Progenitor cell of endocrine pancreas (in vitro differentiated cells): ENCODE results near the gene PEX11A. TPM values are rescaled to one million over a fixed set of nuclear protein-coding genes. Genes with fewer than 3 reads are reported as not detected.

Experiments used
- DNase-seq: peaks from one replicate; pipeline ENCODE4 v3.0.0; 2021; ENCODE audit warnings: low spot score; ENCODE audit not compliant: unreplicated experiment
- H3K27ac Mint-ChIP-seq: 2 replicates; pipeline ENCODE4 v1.8.0; 2021; ENCODE audit warnings: mild to moderate bottlenecking, moderate library complexity, mixed read lengths
- H3K27me3 Mint-ChIP-seq: 2 replicates; pipeline ENCODE4 v1.8.0; 2021; ENCODE audit warnings: mixed read lengths
- H3K36me3 Mint-ChIP-seq: 2 replicates; pipeline ENCODE4 v1.8.0; 2022; ENCODE audit warnings: mixed read lengths; ENCODE audit not compliant: insufficient read depth
- H3K4me1 Mint-ChIP-seq: 2 replicates; pipeline ENCODE4 v1.8.0; 2021; ENCODE audit warnings: low read depth, mixed read lengths
- H3K4me3 Mint-ChIP-seq: 2 replicates; pipeline ENCODE4 v1.8.0; 2021; ENCODE audit warnings: low read depth, mild to moderate bottlenecking, moderate library complexity, mixed read lengths
- H3K9me3 Mint-ChIP-seq: 2 replicates; pipeline ENCODE4 v1.8.0; 2021; ENCODE audit warnings: low read depth, mixed read lengths
- CTCF ChIP-seq: fragments of 200-600 bp; sonication (generic); IDR thresholded peaks from one replicate; pipeline ENCODE4 v1.5.0; 2021; ENCODE audit warnings: antibody characterized with exemption, mild to moderate bottlenecking; ENCODE audit not compliant: unreplicated experiment
- total RNA-seq: library from RNA; stranded (reverse); gene quantifications from 2 replicates; pipeline ENCODE4 v1.2.1, GENCODE V29; 2021

The PEX11A gene
- total RNA-seq, 1 donor from 2014 or later = 4.8 TPM

- Mint-ChIP-seq H3K4me1 (peaks cover 1% of the 10 kb centered on the region), H3K27me3 (no peaks in the 10 kb centered on the region), H3K9me3 (no peaks in the 10 kb centered on the region), H3K4me3 (no peak overlapping the region), H3K27ac (no peak overlapping the region), H3K36me3 (peaks cover 19% of the 10 kb centered on the region)
- TF ChIP-seq CTCF = no peak
- DNase-seq = no peak
Measured at GRCh38 chr15:89646416-89647141, 44.0 kb downstream of the PEX11A start.

- no peak for TF ChIP-seq CTCF
- H3K9me3 Mint-ChIP-seq = no peaks in the 10 kb centered on the region
- no peak for DNase-seq
- H3K4me1 Mint-ChIP-seq = peaks cover 1% of the 10 kb centered on the region
- H3K36me3 Mint-ChIP-seq = peaks cover 22% of the 10 kb centered on the region
- no peak overlapping the region for H3K4me3 Mint-ChIP-seq
- H3K27me3 Mint-ChIP-seq = no peaks in the 10 kb centered on the region
- H3K27ac Mint-ChIP-seq = no peak overlapping the region
Measured at GRCh38 chr15:89645680-89646079, 44.9 kb downstream of the PEX11A start.

- Mint-ChIP-seq H3K27ac (no peak overlapping the region), H3K36me3 (peaks cover 29% of the 10 kb centered on the region), H3K4me3 (no peak overlapping the region), H3K27me3 (no peaks in the 10 kb centered on the region), H3K4me1 (no peaks in the 10 kb centered on the region), H3K9me3 (peaks cover 3% of the 10 kb centered on the region)
- TF ChIP-seq CTCF = no peak
- DNase-seq = no peak
Measured at GRCh38 chr15:89642106-89642505, 48.4 kb downstream of the PEX11A start.

- no peak for TF ChIP-seq CTCF
- Mint-ChIP-seq H3K4me1 (no peaks in the 10 kb centered on the region), H3K4me3 (no peak overlapping the region), H3K9me3 (peaks cover 3% of the 10 kb centered on the region), H3K27me3 (no peaks in the 10 kb centered on the region), H3K36me3 (peaks cover 28% of the 10 kb centered on the region), H3K27ac (no peak overlapping the region)
- no peak for DNase-seq
Measured at GRCh38 chr15:89641053-89641452, 49.5 kb downstream of the PEX11A start.

GRCh38 chr15:89640245-89640644 lies 50.3 kb downstream of the PEX11A start:
- Mint-ChIP-seq H3K4me3 (no peak overlapping the region), H3K4me1 (no peaks in the 10 kb centered on the region), H3K9me3 (peaks cover 3% of the 10 kb centered on the region), H3K36me3 (peaks cover 32% of the 10 kb centered on the region), H3K27ac (no peak overlapping the region), H3K27me3 (no peaks in the 10 kb centered on the region)
- DNase-seq = no peak
- no peak for TF ChIP-seq CTCF
